ENCODE results near the gene NKPD1.
"Not testable (repeated sequence)": the region's sequence is repeated elsewhere in the genome, so short reads cannot be mapped to it uniquely, and the experiment has no call there.

Gene NKPD1

GRCh38 chr19:45139286-45140143 lies 21.3 kb downstream of the NKPD1 start:
- no peak for DNase-seq

- DNase-seq, result no peak
These were observed 22.5 kb downstream of the NKPD1 start for GRCh38 chr19:45138303-45138751.

DNA sequence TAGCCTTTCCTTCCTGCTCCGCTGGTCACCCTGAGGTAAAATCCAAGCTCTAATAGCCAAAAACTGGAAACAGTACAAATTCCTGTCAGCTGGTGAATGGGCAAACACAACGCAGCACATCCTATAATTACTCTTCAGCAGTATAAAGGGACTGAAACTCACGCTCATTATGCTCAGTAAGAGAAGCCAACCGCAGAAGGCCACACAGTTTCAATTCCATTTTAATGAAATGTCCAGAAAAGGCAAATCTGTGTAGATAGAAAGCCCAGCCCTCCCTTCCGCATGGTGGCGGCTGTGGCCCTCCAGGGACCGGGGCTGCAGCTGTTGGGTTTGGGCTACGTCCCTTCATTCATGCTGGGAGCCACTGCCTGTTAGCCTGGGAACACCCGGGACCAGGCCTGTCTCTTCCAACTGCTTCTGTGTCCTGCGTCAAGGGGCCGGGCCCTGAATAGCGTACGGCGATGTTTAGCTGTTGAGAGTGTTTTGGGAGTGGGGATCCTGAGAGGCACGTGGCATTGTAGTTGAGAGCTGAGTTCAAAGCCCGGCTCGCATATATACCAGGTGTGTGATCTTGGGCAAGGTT lies 23.5 kb downstream of the NKPD1 start:
- DNase-seq, result no peak

DNA sequence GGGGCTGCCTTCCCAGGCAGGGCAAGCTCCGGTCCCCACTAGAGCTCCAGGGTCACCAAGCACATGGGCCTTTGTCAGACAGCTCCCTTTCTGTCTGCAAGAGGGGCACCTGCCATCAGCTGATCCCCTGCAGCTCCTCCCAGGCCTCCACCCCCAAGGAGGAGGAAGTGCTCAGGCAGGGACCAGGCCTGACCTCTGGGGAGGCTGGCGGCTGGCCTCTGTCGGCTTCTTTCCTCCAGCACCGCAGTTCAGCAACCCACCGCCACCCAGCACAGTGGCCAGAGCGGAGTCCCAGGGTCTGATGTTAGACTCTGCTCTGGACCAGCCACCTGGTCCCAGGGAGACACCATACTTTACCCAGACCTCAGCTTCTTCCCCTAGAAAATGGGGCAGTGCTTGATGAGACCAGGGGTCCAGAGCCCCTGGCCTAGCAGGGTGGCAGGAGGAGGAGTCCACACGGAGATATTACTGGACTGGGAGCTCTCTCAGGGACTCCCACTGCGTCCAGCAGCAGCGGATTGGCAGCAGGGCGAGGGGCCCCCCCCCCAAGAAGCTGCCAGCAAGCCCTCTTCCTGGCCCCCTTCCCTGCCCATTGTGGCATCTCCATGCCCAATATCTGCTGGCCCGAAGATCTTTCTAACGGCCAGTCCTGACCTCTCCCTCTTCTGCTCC lies 24.1 kb downstream of the NKPD1 start:
- no peak for DNase-seq

- no peak for DNase-seq
These were observed 25.5 kb downstream of the NKPD1 start for GRCh38 chr19:45135176-45135885.

DNA sequence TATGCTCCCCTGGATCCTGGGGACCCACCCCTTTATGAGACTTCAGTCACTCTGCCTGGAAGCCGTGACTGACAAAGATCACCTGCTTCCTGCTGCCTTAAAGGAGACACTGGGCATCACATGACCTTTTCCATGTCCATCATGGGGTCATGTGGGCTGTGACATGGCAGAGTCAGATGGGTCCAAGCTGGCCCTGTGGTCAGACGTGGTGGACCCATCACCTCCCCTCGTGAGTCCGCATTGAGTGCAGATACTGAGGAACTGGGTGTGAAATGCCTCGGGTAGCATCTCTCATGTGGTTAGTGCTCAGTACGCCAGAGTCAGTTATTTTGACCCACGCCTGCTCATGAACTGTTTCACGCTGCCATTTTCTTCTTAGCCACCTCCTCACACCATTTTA lies 27.1 kb downstream of the NKPD1 start:
- no peak for DNase-seq

DNA sequence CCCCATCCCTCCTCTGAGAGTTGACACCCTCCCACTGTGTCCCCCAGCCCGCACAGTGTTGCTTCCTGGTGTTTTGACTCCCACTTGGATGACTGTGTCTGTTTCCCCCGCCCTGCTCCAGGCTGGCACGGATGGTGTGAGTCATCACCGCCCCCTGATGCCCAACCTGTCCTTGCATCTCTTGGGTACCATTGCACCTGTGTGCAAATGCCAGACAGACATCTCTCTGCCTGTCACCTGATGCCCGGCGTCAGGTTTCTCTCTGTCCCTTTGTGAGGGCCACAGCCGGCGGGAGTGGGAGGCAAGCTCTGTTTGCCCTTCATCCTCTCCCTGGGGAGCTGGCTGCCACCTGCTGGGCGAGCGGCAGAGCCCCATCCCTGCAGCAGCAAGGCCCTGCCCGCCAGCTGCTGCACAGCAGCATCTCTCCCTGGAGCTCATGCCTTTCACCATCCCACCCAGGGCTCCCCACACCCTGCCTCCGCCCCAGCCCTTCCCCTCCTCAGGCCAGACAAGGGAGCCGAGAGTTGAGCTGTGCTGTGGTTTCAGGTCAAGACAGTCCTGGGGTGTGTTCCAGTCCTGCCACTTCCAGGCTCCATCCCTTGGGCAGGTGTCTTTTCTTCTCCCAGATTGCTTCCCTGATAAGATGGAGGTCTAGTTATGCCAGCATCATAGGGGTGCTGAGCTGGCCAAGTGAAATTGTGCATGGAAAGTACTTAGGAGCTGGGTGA lies 29.7 kb downstream of the NKPD1 start:
- no peak for DNase-seq

DNA sequence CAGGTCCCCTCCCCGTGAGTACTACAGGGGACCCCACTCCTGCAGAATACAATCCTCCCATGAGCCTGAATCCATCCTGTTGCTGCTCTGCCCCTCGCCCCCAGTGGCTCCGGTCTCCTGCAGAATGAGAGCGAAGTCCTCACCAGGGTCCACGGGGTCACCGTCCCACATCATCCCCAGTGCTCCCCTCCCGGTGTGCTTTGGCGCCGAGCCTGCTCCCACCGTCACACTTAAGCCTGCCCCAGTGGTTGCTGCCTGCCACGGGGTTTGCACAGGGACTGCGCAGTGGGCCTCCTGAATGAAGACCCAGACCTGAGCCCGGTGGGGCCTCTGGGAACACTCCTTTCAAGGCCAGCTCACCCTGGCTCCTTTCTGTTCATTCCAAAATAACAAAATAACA lies 30.5 kb downstream of the NKPD1 start:
- DNase-seq, result no peak

GRCh38 chr19:45128806-45129205 lies 32.0 kb downstream of the NKPD1 start:
- DNase-seq, result no peak

GRCh38 chr19:45128146-45128545 lies 32.6 kb downstream of the NKPD1 start:
- no peak for DNase-seq

GRCh38 chr19:45126654-45127053 lies 34.1 kb downstream of the NKPD1 start:
- no peak for DNase-seq

- DNase-seq, result no peak
These were observed 34.7 kb downstream of the NKPD1 start for GRCh38 chr19:45125975-45126493.

DNA sequence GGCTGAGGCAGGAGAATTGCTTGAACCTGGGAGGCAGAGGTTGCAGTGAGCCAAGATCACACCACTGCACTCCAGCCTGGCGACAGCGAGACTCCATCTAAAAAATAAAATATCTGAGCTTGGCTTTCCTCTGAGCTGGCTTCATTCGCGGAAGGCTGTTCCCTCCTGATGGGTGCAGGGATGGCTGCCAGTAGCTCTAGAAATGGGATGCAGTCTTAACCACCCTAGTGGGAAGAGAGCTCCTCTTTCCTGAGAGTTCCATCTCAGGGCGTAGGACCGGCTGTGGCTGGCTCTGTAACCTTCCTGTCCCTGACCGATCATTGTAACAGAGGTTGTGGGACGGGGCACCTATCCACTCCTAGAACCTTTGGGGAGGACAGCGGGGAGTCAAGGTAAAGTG lies 35.4 kb downstream of the NKPD1 start:
- DNase-seq, result no peak

- DNase-seq, result no peak
These were observed 36.8 kb downstream of the NKPD1 start for GRCh38 chr19:45124021-45124420.

- DNase-seq, result no peak
These were observed 37.3 kb downstream of the NKPD1 start for GRCh38 chr19:45123440-45123850.

- DNase-seq, result no peak
These were observed 38.0 kb downstream of the NKPD1 start for GRCh38 chr19:45122832-45123231.

DNA sequence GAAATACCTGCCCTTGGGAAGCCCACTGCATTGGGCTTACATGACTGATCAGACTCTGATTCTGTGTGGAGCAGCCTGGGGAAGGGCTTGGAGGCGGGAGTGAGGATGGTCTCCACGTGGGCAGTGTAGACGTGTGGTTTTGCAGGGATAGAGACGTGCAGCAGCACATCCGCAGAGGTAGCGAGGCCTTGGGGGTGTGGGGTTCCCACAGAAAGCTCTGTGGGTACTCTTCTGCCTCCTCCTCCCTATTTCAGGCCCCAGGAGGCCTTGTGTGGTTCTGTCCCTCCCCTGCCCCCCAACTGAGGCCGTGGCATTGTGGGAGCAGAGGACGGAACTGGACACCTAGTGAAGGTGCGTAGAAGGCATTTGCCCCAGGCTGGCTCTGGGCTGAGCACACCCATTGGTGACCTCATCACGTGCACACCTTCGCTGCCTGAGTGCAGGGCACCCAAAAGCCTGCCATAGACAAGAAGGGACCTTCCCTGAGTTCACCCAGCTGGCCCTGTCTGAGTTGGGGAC lies 38.9 kb downstream of the NKPD1 start:
- no peak for DNase-seq

DNA sequence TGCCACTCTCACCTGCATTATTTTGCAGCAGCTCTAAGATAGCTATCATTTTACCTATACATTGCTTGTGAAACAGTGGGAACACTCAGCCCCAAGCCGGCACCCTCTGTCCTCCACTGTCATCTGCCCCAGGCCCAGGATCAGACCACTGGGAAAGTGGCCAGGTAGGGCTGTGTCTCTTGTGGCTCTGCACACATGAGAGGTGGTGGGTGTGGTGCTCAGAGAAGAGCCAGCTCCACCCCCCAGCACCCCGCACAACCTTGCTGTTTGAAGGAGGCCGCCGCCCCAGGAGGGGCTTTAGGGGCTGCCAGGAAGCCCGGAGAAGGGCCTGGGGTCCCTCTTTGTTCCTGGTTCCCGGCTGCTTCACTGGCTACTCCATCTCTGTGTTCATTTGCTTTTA lies 41.2 kb downstream of the NKPD1 start:
- DNase-seq, result no peak

- not testable (repeated sequence) for DNase-seq
These were observed 42.0 kb downstream of the NKPD1 start for GRCh38 chr19:45118591-45119355.

DNA sequence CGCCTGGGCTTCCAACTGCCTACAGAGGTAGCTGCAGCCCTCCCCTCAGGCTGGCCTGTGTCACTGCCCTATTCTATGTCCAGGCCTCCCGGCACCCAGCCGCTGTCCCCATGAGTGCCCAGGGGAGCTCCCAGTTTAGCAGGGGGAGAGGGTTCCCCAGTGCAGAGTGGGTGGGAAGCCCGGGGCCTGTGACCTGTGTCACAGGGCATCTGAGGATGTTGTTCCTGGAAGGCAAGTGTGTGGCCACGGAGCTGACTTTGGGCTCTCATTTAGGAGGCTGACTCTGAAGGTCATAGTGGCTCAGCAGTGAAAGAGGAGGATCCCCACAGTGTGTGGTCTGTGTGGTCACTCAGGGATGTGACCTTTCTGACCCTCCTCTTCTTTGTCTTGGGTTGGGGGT lies 42.7 kb downstream of the NKPD1 start:
- no peak for DNase-seq

DNA sequence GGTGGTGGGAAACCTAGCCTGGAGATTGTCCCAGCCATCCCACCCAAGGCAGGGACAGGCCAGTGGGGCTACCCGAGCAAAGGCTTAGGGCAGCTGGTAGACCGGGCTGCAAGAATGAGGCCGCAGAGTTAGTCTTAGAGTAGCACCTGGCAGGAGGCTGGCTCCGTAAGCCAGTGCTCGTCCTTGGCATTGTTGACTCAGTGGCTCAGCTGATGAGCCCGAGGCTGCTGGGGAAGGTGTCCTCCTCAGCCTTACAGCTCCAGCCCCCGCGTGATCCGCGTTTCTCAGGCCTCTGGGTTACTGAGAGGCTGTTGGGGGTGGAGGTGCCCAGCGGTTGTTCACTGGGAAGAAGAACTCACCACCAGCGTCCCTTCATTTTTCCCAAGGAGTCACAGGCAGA lies 43.1 kb downstream of the NKPD1 start:
- no peak for DNase-seq
